ENCODE data around the gene ATP5PD.

The ATP5PD gene

GRCh38 chr17:75003070-75003956 lies 43.5 kb downstream of the ATP5PD start:
- H3K9ac ChIP-seq (ENCODE audit: low read length) = no peak overlapping the region
- H3K79me2 ChIP-seq (ENCODE audit: insufficient read depth, low read length) = no peaks in the 10 kb centered on the region
- H3K27me3 ChIP-seq (ENCODE audit: insufficient read depth, low read length) = no peaks in the 10 kb centered on the region
- H3K4me1 ChIP-seq (ENCODE audit: insufficient read depth, low read length, severe bottlenecking) = no peaks in the 10 kb centered on the region
- H3K9me3 ChIP-seq (ENCODE audit: low read length) = no peaks in the 10 kb centered on the region
- no peak overlapping the region for H2AFZ ChIP-seq (ENCODE audit: low read length)
- TF ChIP-seq EZH2 (IDR thresholded peaks at IDR 0.05; ENCODE audit: borderline replicate concordance, low read length) (no peak), CTCF (IDR thresholded peaks at IDR 0.05; ENCODE audit: low read length) (no peak)
- H3K4me2 ChIP-seq (ENCODE audit: low read length) = no peak overlapping the region
- no peaks in the 10 kb centered on the region for H3F3A ChIP-seq (ENCODE audit: insufficient read depth, low read length)
- H3K9me2 ChIP-seq (ENCODE audit: low read depth, low read length) = no peaks in the 10 kb centered on the region
- no peak overlapping the region for H3K4me3 ChIP-seq (ENCODE audit: low read depth, low read length, poor library complexity, severe bottlenecking)
- no peaks in the 10 kb centered on the region for H3K36me3 ChIP-seq (ENCODE audit: insufficient read depth, low read length)
- H3K27ac ChIP-seq (ENCODE audit: low read depth, low read length, poor library complexity, severe bottlenecking) = no peak overlapping the region
- H4K20me1 ChIP-seq (ENCODE audit: insufficient read depth, low read length) = no peaks in the 10 kb centered on the region

DNA sequence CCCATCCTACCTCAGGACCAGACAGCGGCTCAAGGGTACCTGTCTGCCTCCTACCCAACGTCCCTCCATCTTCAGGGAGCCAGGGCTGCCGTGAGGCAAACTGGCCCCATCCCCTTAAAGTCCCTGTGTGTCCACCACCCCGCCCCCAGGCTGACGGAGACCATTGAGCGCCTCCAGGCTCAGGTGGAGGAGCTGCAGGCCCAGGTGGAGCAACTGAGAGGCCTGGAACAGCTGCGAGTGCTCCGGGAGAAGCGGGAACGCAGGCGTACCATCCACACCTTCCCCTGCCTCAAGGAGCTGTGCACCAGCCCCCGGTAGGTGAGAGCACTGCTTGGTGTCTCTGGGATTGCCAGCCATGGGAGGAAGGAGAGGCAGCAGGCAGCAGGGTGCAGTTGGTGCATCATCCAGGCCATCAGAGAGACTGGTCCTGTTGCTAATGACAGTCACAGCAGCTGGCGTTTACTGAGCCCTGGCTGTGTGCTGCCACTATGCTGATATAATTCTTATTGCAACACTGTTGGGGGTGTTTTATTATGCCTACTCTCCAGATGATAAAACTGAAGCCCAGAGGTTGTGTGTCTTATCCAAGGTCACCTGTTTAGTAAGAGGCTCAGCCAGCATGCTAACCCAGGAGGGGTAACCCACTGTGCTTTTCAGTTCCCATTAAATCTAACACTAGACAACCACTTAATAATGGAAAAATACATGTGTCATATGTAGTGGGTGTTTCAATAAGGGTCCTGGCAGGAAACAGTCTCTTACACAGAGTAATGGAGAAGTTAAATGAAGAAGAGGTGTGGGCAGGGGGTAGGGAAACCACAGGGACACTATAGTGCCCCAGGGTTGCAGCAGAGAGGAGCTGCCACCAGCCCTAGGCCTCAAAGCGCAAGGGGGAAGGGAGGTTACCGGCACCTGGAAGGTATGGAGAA lies 44.6 kb downstream of the ATP5PD start:
- H3K27me3 ChIP-seq (ENCODE audit: insufficient read depth, low read length) = no peaks in the 10 kb centered on the region
- H3K36me3 ChIP-seq (ENCODE audit: insufficient read depth, low read length) = no peaks in the 10 kb centered on the region
- H3K4me1 ChIP-seq (ENCODE audit: insufficient read depth, low read length, severe bottlenecking) = no peaks in the 10 kb centered on the region
- no peaks in the 10 kb centered on the region for H3K9me2 ChIP-seq (ENCODE audit: low read depth, low read length)
- H3K79me2 ChIP-seq (ENCODE audit: insufficient read depth, low read length) = no peaks in the 10 kb centered on the region
- TF ChIP-seq CTCF (IDR thresholded peaks at IDR 0.05; ENCODE audit: low read length) (no peak), EZH2 (IDR thresholded peaks at IDR 0.05; ENCODE audit: borderline replicate concordance, low read length) (no peak)
- no peak overlapping the region for H3K27ac ChIP-seq (ENCODE audit: low read depth, low read length, poor library complexity, severe bottlenecking)
- no peak overlapping the region for H3K9ac ChIP-seq (ENCODE audit: low read length)
- no peak overlapping the region for H3K4me2 ChIP-seq (ENCODE audit: low read length)
- no peak overlapping the region for H3K4me3 ChIP-seq (ENCODE audit: low read depth, low read length, poor library complexity, severe bottlenecking)
- no peaks in the 10 kb centered on the region for H3F3A ChIP-seq (ENCODE audit: insufficient read depth, low read length)
- H3K9me3 ChIP-seq (ENCODE audit: low read length) = no peaks in the 10 kb centered on the region
- no peak overlapping the region for H2AFZ ChIP-seq (ENCODE audit: low read length)
- H4K20me1 ChIP-seq (ENCODE audit: insufficient read depth, low read length) = no peaks in the 10 kb centered on the region

DNA sequence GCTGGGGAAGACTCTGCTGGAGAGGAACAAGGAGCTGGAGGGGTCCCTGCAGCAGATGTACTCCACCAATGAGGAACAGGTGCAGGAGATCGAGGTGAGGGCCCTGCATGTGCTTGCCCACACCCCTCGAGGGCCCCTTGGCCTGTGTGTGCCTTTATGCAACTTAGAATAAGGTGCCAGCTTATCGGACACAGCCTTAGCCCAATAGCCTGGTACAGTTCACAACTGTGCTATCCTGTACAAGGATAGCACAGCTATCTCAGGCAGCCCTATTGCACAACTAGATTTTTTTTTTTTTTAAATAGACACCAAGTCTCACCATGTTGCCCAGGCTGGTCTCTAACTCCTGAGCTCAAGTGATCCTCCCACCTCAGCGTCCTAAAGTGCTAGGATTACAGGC lies 47.2 kb downstream of the ATP5PD start:
- Histone ChIP-seq H3K4me2 (ENCODE audit: low read length) (no peak overlapping the region), H3K4me1 (ENCODE audit: insufficient read depth, low read length, severe bottlenecking) (no peaks in the 10 kb centered on the region), H3F3A (ENCODE audit: insufficient read depth, low read length) (no peaks in the 10 kb centered on the region), H3K9ac (ENCODE audit: low read length) (no peak overlapping the region), H3K36me3 (ENCODE audit: insufficient read depth, low read length) (no peaks in the 10 kb centered on the region), H3K9me2 (ENCODE audit: low read depth, low read length) (no peaks in the 10 kb centered on the region), H3K9me3 (ENCODE audit: low read length) (no peaks in the 10 kb centered on the region), H3K27me3 (ENCODE audit: insufficient read depth, low read length) (no peaks in the 10 kb centered on the region), H3K4me3 (ENCODE audit: low read depth, low read length, poor library complexity, severe bottlenecking) (no peak overlapping the region), H3K79me2 (ENCODE audit: insufficient read depth, low read length) (no peaks in the 10 kb centered on the region), H3K27ac (ENCODE audit: low read depth, low read length, poor library complexity, severe bottlenecking) (no peak overlapping the region), H2AFZ (ENCODE audit: low read length) (no peak overlapping the region), H4K20me1 (ENCODE audit: insufficient read depth, low read length) (no peaks in the 10 kb centered on the region)
- TF ChIP-seq CTCF (IDR thresholded peaks at IDR 0.05; ENCODE audit: low read length) (no peak), EZH2 (IDR thresholded peaks at IDR 0.05; ENCODE audit: borderline replicate concordance, low read length) (no peak)

Data from OCI-LY1 (cell line).